SU-DHL-6 (cell line): Measurements from ENCODE around the gene KRT4.

Experiments used
- H2AFZ ChIP-seq: fragments of 200-600 bp; sonication (generic); 2 replicates; pipeline ENCODE4 v1.6.1; 2014; ENCODE audit warnings: low read depth, mild to moderate bottlenecking, moderate library complexity, mixed read lengths, antibody characterized with exemption, low read length; ENCODE audit not compliant: severe bottlenecking
- H3F3A ChIP-seq: fragments of 200-600 bp; shearing (Covaris generic); 2 replicates; pipeline ENCODE4 v1.6.0; 2016; ENCODE audit warnings: antibody characterized with exemption, mild to moderate bottlenecking; ENCODE audit not compliant: insufficient read depth
- H3K27ac ChIP-seq: fragments of 200-600 bp; sonication (generic); 2 replicates; pipeline ENCODE4 v1.5.1; 2016; ENCODE audit warnings: low read depth, mild to moderate bottlenecking, low read length, moderate library complexity, mixed read lengths
- H3K27me3 ChIP-seq: fragments of 200-600 bp; sonication (generic), shearing (Covaris generic); 2 replicates; pipeline ENCODE4 v1.6.0; 2014; ENCODE audit warnings: mild to moderate bottlenecking, low read length
- H3K36me3 ChIP-seq: fragments of 200-600 bp; sonication (generic); 2 replicates; pipeline ENCODE4 v1.6.1; 2014; ENCODE audit warnings: mild to moderate bottlenecking, low read length, mixed read lengths
- H3K4me2 ChIP-seq: fragments of 300-600, 200-600 bp; shearing (Covaris generic), sonication (generic); 2 replicates; pipeline ENCODE4 v1.6.0; 2014; ENCODE audit warnings: low read length, low read depth, mild to moderate bottlenecking; ENCODE audit not compliant: poor library complexity, severe bottlenecking
- H3K4me3 ChIP-seq: fragments of 200-600 bp; sonication (generic); 2 replicates; pipeline ENCODE4 v1.5.1; 2014; ENCODE audit warnings: antibody characterized with exemption, low read length, mild to moderate bottlenecking, mixed read lengths; ENCODE audit not compliant: insufficient read depth, poor library complexity, severe bottlenecking
- H3K79me2 ChIP-seq: fragments of 200-600 bp; sonication (generic); 2 replicates; pipeline ENCODE4 v1.6.1; 2014; ENCODE audit warnings: mild to moderate bottlenecking, low read length, moderate library complexity; ENCODE audit not compliant: insufficient read depth
- H3K9ac ChIP-seq: fragments of 200-600 bp; sonication (generic); 2 replicates; pipeline ENCODE4 v1.7.0; 2014; ENCODE audit warnings: mild to moderate bottlenecking, low read length
- H3K9me2 ChIP-seq: fragments of 200-600 bp; sonication (generic); replicated peaks from 2 replicates; pipeline ENCODE4 v1.6.1; 2014; ENCODE audit warnings: low read length; ENCODE audit not compliant: insufficient read depth
- H3K9me3 ChIP-seq: fragments of 200-600 bp; sonication (generic); 2 replicates; pipeline ENCODE4 v1.6.1; 2014; ENCODE audit warnings: low read length, mixed read lengths; ENCODE audit not compliant: insufficient read depth
- H4K20me1 ChIP-seq: fragments of 200-600 bp; sonication (generic); 2 replicates; pipeline ENCODE4 v1.6.1; 2014; ENCODE audit warnings: low read depth, mild to moderate bottlenecking, antibody characterized with exemption, low read length, moderate library complexity, mixed read lengths
- EZH2phosphoT487 ChIP-seq: fragments of 200-600 bp; sonication (generic), shearing (Covaris generic); conservative IDR thresholded peaks from 2 replicates; pipeline ENCODE4 v1.6.1; 2018; ENCODE audit warnings: mild to moderate bottlenecking, antibody characterized with exemption, low read length, moderate library complexity, mixed read lengths
- TF ChIP-seq, protein P1 (sequence below): fragments of 200-600 bp; sonication (generic); IDR thresholded peaks from one replicate; pipeline ENCODE4 v1.5.1; 2017; ENCODE audit warnings: antibody characterized with exemption, mild to moderate bottlenecking, low read length, moderate library complexity; ENCODE audit not compliant: insufficient read depth, poor library complexity, severe bottlenecking

The KRT4 gene

DNA sequence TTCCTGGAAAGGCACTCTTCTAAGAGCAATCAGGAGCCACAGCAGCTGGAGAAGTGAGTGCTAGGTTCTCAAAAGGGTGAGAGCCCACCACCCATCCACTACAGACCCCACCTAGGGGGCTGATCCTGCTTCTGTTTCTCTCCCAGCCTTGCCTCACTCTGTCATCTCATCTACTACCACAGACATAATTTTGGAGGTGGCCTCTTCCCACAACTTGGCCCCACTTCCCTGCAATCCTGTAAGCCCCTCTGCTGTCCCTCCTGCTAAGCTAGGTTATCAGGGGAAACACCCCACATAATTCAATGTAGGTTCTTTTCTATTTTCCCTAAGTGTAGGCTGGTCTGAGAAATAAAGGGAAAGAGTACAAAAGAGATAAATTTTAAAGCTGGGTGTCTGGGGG lies 53.3 kb downstream of the KRT4 start:
- Histone ChIP-seq H3K27ac (no peak overlapping the region), H4K20me1 (no peaks in the 10 kb centered on the region), H3K4me3 (no peak overlapping the region), H3K9me3 (peaks cover 9% of the 10 kb centered on the region; the same call in 1 of the 2 replicates), H3K9me2 (no peaks in the 10 kb centered on the region), H3K36me3 (no peaks in the 10 kb centered on the region), H3K4me2 (no peak overlapping the region), H3K9ac (no peak overlapping the region), H3K27me3 (no peaks in the 10 kb centered on the region), H3K79me2 (no peaks in the 10 kb centered on the region), H3F3A (no peaks in the 10 kb centered on the region), H2AFZ (no peak overlapping the region)
- no peak for TF ChIP-seq EZH2phosphoT487
- TF ChIP-seq, protein P1, sequence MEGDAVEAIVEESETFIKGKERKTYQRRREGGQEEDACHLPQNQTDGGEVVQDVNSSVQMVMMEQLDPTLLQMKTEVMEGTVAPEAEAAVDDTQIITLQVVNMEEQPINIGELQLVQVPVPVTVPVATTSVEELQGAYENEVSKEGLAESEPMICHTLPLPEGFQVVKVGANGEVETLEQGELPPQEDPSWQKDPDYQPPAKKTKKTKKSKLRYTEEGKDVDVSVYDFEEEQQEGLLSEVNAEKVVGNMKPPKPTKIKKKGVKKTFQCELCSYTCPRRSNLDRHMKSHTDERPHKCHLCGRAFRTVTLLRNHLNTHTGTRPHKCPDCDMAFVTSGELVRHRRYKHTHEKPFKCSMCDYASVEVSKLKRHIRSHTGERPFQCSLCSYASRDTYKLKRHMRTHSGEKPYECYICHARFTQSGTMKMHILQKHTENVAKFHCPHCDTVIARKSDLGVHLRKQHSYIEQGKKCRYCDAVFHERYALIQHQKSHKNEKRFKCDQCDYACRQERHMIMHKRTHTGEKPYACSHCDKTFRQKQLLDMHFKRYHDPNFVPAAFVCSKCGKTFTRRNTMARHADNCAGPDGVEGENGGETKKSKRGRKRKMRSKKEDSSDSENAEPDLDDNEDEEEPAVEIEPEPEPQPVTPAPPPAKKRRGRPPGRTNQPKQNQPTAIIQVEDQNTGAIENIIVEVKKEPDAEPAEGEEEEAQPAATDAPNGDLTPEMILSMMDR: no peak

DNA sequence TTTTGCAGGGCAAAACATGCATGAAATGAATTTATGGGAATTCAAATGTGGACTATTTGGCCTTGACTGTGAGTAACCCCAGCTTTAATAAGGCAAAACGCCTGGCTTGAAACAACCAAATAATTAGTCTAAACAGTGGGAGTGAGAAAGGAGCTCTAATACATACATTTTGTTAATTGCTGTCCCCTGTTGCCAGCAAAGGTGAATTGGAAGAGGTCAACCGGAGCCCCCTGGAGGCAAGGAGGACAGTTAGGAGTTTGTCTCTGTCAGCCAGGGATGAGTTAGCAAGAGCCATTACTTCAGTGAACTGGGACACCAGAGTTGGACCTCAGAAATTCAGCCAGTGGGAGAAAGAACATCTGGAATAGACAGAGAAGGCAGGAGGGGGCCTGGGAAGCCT lies 54.2 kb downstream of the KRT4 start:
- Histone ChIP-seq H3K9me3 (peaks cover 9% of the 10 kb centered on the region; the same call in 1 of the 2 replicates), H3F3A (no peaks in the 10 kb centered on the region), H3K27ac (no peak overlapping the region), H3K4me2 (no peak overlapping the region), H3K9ac (no peak overlapping the region), H3K79me2 (no peaks in the 10 kb centered on the region), H3K9me2 (no peaks in the 10 kb centered on the region), H3K27me3 (no peaks in the 10 kb centered on the region), H2AFZ (no peak overlapping the region), H4K20me1 (no peaks in the 10 kb centered on the region), H3K4me3 (no peak overlapping the region), H3K36me3 (no peaks in the 10 kb centered on the region)
- TF ChIP-seq EZH2phosphoT487: no peak
- TF ChIP-seq, protein P1: no peak

DNA sequence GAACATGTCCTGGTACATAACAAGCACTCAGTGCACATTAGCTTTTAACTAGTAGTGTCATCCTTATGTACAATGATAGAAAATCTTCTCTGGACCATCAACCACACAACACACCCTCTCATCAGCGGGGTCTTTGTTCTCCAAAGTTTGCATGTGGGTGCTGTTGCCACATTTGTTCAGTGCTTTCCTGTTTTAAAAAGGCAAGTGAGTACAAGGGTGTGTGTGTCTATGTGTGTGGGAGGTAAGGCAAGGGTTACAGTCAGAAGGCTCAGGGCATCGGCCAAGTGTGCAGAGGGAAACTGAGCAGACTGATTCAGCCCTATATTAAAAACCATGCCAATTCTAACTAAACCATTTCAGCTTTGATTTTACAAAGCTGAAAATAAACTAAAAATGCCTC lies 54.7 kb downstream of the KRT4 start:
- H3K36me3 ChIP-seq: no peaks in the 10 kb centered on the region
- H3K9ac ChIP-seq: no peak overlapping the region
- H2AFZ ChIP-seq: no peak overlapping the region
- no peak overlapping the region for H3K4me3 ChIP-seq
- H3K27me3 ChIP-seq: no peaks in the 10 kb centered on the region
- peaks cover 9% of the 10 kb centered on the region; the same call in 1 of the 2 replicates for H3K9me3 ChIP-seq
- no peak overlapping the region for H3K4me2 ChIP-seq
- no peak overlapping the region for H3K27ac ChIP-seq
- TF ChIP-seq, protein P1: no peak
- no peak for TF ChIP-seq EZH2phosphoT487
- no peaks in the 10 kb centered on the region for H3K79me2 ChIP-seq
- no peaks in the 10 kb centered on the region for H3F3A ChIP-seq
- no peaks in the 10 kb centered on the region for H4K20me1 ChIP-seq
- no peaks in the 10 kb centered on the region for H3K9me2 ChIP-seq
